LNCaP clone FGC (cell line): ENCODE measurements around the gene RARB.

Experiments used
- DNase-seq: peaks from one replicate; pipeline ENCODE4 v3.0.0-alpha.2; 2011; ENCODE audit warnings: low read depth
- H3K4me3 ChIP-seq: 2 replicates; pipeline ENCODE4 v1.5.1; 2011; ENCODE audit warnings: mild to moderate bottlenecking, low read depth, low read length, control low read depth
- CTCF ChIP-seq: IDR thresholded peaks from 2 replicates; pipeline ENCODE4 v1.5.1; 2012; ENCODE audit warnings: mild to moderate bottlenecking; ENCODE audit not compliant: control insufficient read depth, insufficient read depth; ENCODE audit errors: extremely low read depth

RARB gene

DNA sequence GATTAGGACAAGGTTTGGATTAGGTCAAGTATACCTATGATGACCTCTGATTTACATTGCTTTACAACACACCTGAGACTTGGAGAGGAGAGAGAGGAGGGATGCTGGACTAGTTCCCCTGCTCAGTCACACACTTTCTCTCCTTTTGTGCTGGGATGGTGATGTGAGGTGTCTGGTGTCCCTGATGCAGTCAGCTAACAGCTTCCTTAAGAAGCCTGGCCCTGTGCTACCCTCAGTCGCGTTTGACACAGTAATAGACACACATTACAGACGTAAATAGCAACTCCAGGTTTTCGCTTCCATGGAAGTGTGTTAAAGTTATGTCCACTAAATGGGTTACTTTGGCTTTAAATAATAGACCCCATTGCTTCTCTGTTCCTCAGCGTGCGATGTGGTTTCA lies 58.9 kb downstream of the RARB start:
- no peak for TF ChIP-seq CTCF
- H3K4me3 ChIP-seq: no peak overlapping the region
- no peak for DNase-seq

DNA sequence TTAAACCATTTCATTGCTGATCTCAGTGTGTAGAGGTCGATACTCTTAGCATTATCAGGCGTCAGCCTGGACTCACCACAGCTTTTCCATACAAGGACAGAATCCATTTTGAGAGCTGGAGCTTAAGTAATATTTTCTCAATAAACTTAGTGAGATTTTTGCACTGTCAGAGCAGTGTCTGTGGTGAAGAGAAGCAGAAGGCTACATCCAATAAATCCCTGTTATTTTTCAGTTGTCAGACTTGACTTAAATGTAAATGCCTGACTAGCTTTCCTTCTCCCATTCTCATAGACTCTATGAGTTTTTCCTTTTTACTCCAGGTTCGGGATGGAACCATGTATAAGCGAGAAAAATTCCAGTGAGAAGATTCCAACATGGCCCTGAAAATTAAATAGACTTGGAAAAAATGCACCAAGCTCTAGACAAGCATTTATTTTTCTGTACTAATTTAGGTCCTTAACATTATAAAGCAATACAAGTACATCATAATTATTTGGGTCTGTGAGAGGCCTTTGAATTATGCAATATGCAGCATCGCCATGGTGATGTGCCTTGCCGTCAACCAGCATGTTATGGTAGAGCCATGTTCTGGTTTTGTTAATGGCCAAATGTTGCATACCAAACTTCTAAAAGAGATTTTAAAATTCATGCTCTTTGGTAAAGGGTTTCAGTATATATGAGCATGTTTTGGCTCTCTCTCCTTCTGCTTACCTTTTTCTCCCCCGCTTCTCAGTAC lies 62.0 kb downstream of the RARB start:
- no peak for TF ChIP-seq CTCF
- H3K4me3 ChIP-seq: no peak overlapping the region
- no peak for DNase-seq

GRCh38 chr3:25493246-25493645 lies 65.2 kb downstream of the RARB start:
- no peak overlapping the region for H3K4me3 ChIP-seq
- TF ChIP-seq CTCF: no peak
- no peak for DNase-seq

DNA sequence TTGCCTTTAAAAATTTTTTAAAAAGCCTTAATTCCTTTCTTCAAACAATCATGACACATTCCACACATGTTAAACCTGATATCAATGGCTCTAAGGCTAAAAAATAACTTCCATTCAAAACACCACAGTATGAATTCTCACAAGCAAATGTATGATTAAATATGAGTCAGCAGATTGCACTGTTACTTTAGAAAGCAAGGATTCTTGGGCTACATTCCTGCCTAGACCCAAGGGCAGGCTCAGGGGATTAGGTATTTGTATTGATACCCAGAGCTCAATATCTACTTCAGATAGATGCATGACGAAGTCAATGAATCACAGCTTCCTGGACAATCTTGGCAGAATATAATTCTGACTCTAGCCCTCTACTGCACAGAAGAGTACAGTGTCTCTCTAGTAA lies 65.7 kb downstream of the RARB start:
- TF ChIP-seq CTCF: no peak
- H3K4me3 ChIP-seq: no peak overlapping the region
- DNase-seq: no peak

DNA sequence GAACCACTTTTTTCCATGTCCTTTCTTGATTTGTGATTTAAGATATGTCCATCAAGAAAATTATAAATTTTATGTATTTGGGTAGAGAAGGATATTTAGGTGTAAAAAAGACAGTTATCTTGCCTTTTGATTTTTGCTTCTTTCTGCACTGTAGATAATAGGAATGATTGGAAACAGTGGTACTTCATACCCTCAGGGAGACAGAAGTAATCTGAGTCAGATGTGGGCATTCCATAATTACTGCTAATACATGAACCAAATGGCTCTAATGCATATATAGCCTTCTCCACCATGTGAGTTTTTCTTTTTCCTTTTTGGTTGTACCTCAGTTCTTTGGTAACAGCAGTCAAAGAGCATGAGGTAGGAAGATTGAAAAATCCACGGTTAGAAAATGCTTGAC lies 67.2 kb downstream of the RARB start:
- no peak for DNase-seq
- TF ChIP-seq CTCF: no peak
- H3K4me3 ChIP-seq: no peak overlapping the region

DNA sequence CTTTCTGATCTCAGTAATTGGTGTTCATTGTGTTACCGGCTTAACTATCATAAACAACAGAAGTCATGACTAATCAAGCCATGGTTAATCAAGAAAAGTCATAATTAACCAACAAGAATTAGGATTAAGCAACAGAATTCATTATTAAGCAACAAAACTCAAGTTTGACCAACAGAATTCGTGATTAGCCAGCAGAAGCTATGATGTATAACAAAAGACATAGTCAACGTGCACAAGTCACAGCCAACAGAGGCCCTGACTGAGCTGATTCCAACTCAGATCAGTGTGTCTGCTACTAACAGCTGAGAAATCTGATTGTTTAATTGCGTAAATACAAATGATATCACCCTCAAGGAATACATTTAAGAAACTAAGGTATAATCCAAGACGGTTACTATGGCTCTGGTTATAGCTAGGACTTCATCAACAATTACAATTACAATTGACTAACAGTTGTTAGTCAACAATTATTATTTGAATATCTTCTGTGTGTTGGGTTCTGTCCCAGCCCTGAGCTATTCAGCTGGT lies 67.7 kb downstream of the RARB start:
- H3K4me3 ChIP-seq: no peak overlapping the region
- TF ChIP-seq CTCF: no peak
- no peak for DNase-seq

DNA sequence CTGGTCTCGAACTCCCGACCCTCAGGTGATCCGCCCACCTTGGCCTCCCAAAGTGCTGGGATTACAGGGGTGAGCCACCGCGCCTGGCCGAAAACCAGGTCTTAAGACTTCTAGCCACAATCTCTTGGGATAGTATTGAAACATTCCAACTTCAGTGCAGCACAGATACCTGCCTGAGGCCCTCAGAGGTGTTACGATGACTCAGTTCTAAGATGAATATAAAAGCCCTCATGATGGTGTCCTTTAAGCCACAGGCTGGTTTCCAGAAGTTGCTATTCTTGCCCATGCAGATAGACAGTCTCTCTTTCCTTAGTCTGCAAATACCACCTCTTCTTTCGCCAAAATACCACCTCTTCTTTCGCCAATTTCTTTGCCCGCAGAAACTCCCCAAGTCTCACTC lies 69.0 kb downstream of the RARB start:
- TF ChIP-seq CTCF: no peak
- no peak for DNase-seq
- no peak overlapping the region for H3K4me3 ChIP-seq
